ENCODE results near the gene SMARCC2.
"Not testable (repeated sequence)": the region's sequence is repeated elsewhere in the genome, so short reads cannot be mapped to it uniquely, and the experiment has no call there.

The SMARCC2 gene

GRCh38 chr12:56161690-56162351 is 27.5 kb downstream of the SMARCC2 start:
- no peaks in the 10 kb centered on the region for H3K27me3 Mint-ChIP-seq
- no peaks in the 10 kb centered on the region for H3K9me3 Mint-ChIP-seq
- DNase-seq (no peak), ATAC-seq (no peak)
- H3K4me1 Mint-ChIP-seq, result peaks cover 50% of the 10 kb centered on the region
- peak overlapping the region; percentile 47 to 96 for H3K4me3 Mint-ChIP-seq
- peak overlapping the region; percentile 28 to 77 for H3K27ac Mint-ChIP-seq

GRCh38 chr12:56160894-56161689 is 28.2 kb downstream of the SMARCC2 start:
- ATAC-seq (no peak), DNase-seq (no peak)
- Mint-ChIP-seq H3K27ac (peak overlapping the region; percentile 77 to 99), H3K4me3 (peak overlapping the region; percentile 87 to 96), H3K27me3 (no peaks in the 10 kb centered on the region), H3K4me1 (peaks cover 50% of the 10 kb centered on the region), H3K9me3 (no peaks in the 10 kb centered on the region)

- H3K27ac Mint-ChIP-seq, result peak overlapping the region; percentile 86 to 99
Measured at GRCh38 chr12:56160193-56160763, 29.0 kb downstream of the SMARCC2 start.

GRCh38 chr12:56159482-56160192 is 29.6 kb downstream of the SMARCC2 start:
- Mint-ChIP-seq H3K9me3 (no peaks in the 10 kb centered on the region), H3K27ac (peak overlapping the region; percentile 87 to 99), H3K27me3 (no peaks in the 10 kb centered on the region), H3K4me3 (peak overlapping the region; percentile 87 to 96), H3K4me1 (peaks cover 55% of the 10 kb centered on the region)
- ATAC-seq (no peak), DNase-seq (no peak)

More at GRCh38 chr12:56160193-56160763, 29.0 kb downstream of the SMARCC2 start:
- H3K9me3 Mint-ChIP-seq, result no peaks in the 10 kb centered on the region
- ATAC-seq, result peak; percentile 52
- peaks cover 55% of the 10 kb centered on the region for H3K4me1 Mint-ChIP-seq
- DNase-seq, result peak in 1 of 2 donors; percentile 50
- no peaks in the 10 kb centered on the region for H3K27me3 Mint-ChIP-seq
- peak overlapping the region; percentile 87 to 96 for H3K4me3 Mint-ChIP-seq

GRCh38 chr12:56158926-56159461 is 30.3 kb downstream of the SMARCC2 start:
- Mint-ChIP-seq H3K27ac (peak overlapping the region; percentile 87 to 99), H3K4me1 (peaks cover 59% of the 10 kb centered on the region), H3K27me3 (no peaks in the 10 kb centered on the region), H3K4me3 (peak overlapping the region; percentile 87 to 96), H3K9me3 (no peaks in the 10 kb centered on the region)
- peak; percentile 4 for ATAC-seq
- DNase-seq, result peak in 1 of 2 donors; percentile 33

- ATAC-seq (peak; percentile 89), DNase-seq (peak; percentile 83 to 93)
- Mint-ChIP-seq H3K4me1 (peaks cover 66% of the 10 kb centered on the region), H3K27me3 (no peaks in the 10 kb centered on the region), H3K9me3 (no peaks in the 10 kb centered on the region), H3K27ac (peak within 1 kb of the TSS; percentile 89 to 99), H3K4me3 (peak within 1 kb of the TSS; percentile 87 to 96)
Measured at GRCh38 chr12:56158029-56158925, 31.0 kb downstream of the SMARCC2 start, which contains the start of gene MYL6. Gene MYL6, plus strand, starts transcription at chr12:56158359. Its CDS starts 43 bp downstream, at chr12:56158402.

GRCh38 chr12:56157201-56158028 is 31.9 kb downstream of the SMARCC2 start:
- peak overlapping the region; percentile 87 to 96 for H3K4me3 Mint-ChIP-seq
- DNase-seq, result peak; percentile 60 to 63
- H3K9me3 Mint-ChIP-seq, result no peaks in the 10 kb centered on the region
- H3K27me3 Mint-ChIP-seq, result no peaks in the 10 kb centered on the region
- peak overlapping the region; percentile 89 to 90 for H3K27ac Mint-ChIP-seq
- ATAC-seq, result peak; percentile 34
- peaks cover 68% of the 10 kb centered on the region for H3K4me1 Mint-ChIP-seq

- H3K4me3 Mint-ChIP-seq, result peak overlapping the region; percentile 87 to 96
- not testable (repeated sequence) for H3K9me3 Mint-ChIP-seq, H3K27me3 Mint-ChIP-seq, ATAC-seq, DNase-seq
- peak overlapping the region; percentile 52 to 90 for H3K27ac Mint-ChIP-seq
- H3K4me1 Mint-ChIP-seq, result peaks cover 62% of the 10 kb centered on the region
Measured at GRCh38 chr12:56156464-56157200, 32.7 kb downstream of the SMARCC2 start.

- Mint-ChIP-seq H3K4me1 (peaks cover 62% of the 10 kb centered on the region), H3K27me3 (no peaks in the 10 kb centered on the region), H3K27ac (no peak overlapping the region), H3K4me3 (no peak overlapping the region), H3K9me3 (no peaks in the 10 kb centered on the region)
- no peak for DNase-seq
- ATAC-seq, result no peak
Measured at GRCh38 chr12:56155256-56155845, 33.9 kb downstream of the SMARCC2 start.

GRCh38 chr12:56154818-56155217 is 34.5 kb downstream of the SMARCC2 start:
- H3K27ac Mint-ChIP-seq, result no peak overlapping the region

GRCh38 chr12:56154246-56154771 is 35.0 kb downstream of the SMARCC2 start:
- Mint-ChIP-seq H3K4me1 (peaks cover 56% of the 10 kb centered on the region), H3K27ac (no peak overlapping the region), H3K4me3 (no peak overlapping the region), H3K27me3 (no peaks in the 10 kb centered on the region), H3K9me3 (no peaks in the 10 kb centered on the region)
- no peak for DNase-seq
- ATAC-seq, result no peak

More at GRCh38 chr12:56154818-56155217, 34.5 kb downstream of the SMARCC2 start:
- Mint-ChIP-seq H3K27me3 (no peaks in the 10 kb centered on the region), H3K9me3 (no peaks in the 10 kb centered on the region), H3K4me3 (no peak overlapping the region), H3K4me1 (peaks cover 61% of the 10 kb centered on the region)
- ATAC-seq (no peak), DNase-seq (no peak)

GRCh38 chr12:56153678-56154065 is 35.6 kb downstream of the SMARCC2 start:
- ATAC-seq (no peak), DNase-seq (no peak)
- Mint-ChIP-seq H3K4me1 (peaks cover 52% of the 10 kb centered on the region), H3K9me3 (no peaks in the 10 kb centered on the region), H3K27ac (no peak overlapping the region), H3K27me3 (no peaks in the 10 kb centered on the region), H3K4me3 (peak overlapping the region; percentile 87 to 93)

All from stimulated activated naive CD8-positive, alpha-beta T cell treated with anti-CD3 and anti-CD28 coated beads, Interleukin-15, amount 100 ng/mL, for 72 hours (primary cell).